GM12892 (cell line): Measurements from ENCODE around the gene SCAMP1.

ENCODE experiments used
- DNase-seq: peaks from one replicate; pipeline ENCODE4 v3.0.0; 2011; ENCODE audit not compliant: insufficient read length
- FAIRE-seq: peaks from 2 replicates; lab custom pipeline; 2011; peaks lifted over from hg19 to GRCh38; lab: Jason Lieb, UNC
- POLR2A ChIP-seq: IDR thresholded peaks from 2 replicates; pipeline ENCODE4 v1.6.1; 2011; ENCODE audit warnings: low read depth, low read length, control low read depth
- POLR2AphosphoS5 ChIP-seq: IDR thresholded peaks from 2 replicates; pipeline ENCODE4 v1.6.1; 2011; ENCODE audit warnings: low read depth, low read length, control low read depth
- TAF1 ChIP-seq: IDR thresholded peaks from 2 replicates; pipeline ENCODE4 v1.6.1; 2011; ENCODE audit warnings: low read depth, mild to moderate bottlenecking, control low read depth, low read length, borderline replicate concordance

SCAMP1 gene

GRCh38 chr5:78522476-78523260 is 162.3 kb downstream of the SCAMP1 start:
- FAIRE-seq (no peak), DNase-seq (no peak)
- TF ChIP-seq TAF1 (no peak), POLR2A (no peak), POLR2AphosphoS5 (no peak)

GRCh38 chr5:78523314-78524193 is 163.1 kb downstream of the SCAMP1 start:
- FAIRE-seq, result no peak
- TF ChIP-seq TAF1 (no peak), POLR2A (no peak), POLR2AphosphoS5 (no peak)

GRCh38 chr5:78526049-78526525 is 165.7 kb downstream of the SCAMP1 start:
- FAIRE-seq, result peak; percentile 61
- TF ChIP-seq POLR2AphosphoS5 (no peak), POLR2A (no peak), TAF1 (no peak)
- no peak for DNase-seq

More at GRCh38 chr5:78523314-78524193, 163.1 kb downstream of the SCAMP1 start:
- DNase-seq, result no peak

- FAIRE-seq (no peak), DNase-seq (no peak)
- TF ChIP-seq TAF1 (no peak), POLR2AphosphoS5 (no peak), POLR2A (no peak)
Observed at GRCh38 chr5:78527054-78527859, 166.8 kb downstream of the SCAMP1 start.

GRCh38 chr5:78527925-78528324 is 167.5 kb downstream of the SCAMP1 start:
- TF ChIP-seq POLR2AphosphoS5, result no peak
- no peak for TF ChIP-seq POLR2A
- no peak for TF ChIP-seq TAF1
- DNase-seq (no peak), FAIRE-seq (no peak)
